Sigmoid colon (tissue), 4 donors: ENCODE measurements around the gene HS3ST4.

Experiments
- POLR2AphosphoS5 ChIP-seq, 4 donors: sonication (generic); formaldehyde crosslinking; IDR thresholded peaks; one replicate each; pipeline ENCODE4 v1.6.1; 2017; ENCODE audit warnings: antibody characterized with exemption in 4 of 4
- TF ChIP-seq, protein P1 (sequence below), 4 experiments: fragments of 450-650 bp in 3 of 4; fragments of 200-600 bp in 1 of 4; IDR thresholded peaks; one replicate each; pipeline ENCODE4 v1.5.1; 2016 to 2019; ENCODE audit warnings: antibody characterized with exemption in 4 of 4, mild to moderate bottlenecking in 3 of 4, moderate library complexity in 2 of 4

DNA sequence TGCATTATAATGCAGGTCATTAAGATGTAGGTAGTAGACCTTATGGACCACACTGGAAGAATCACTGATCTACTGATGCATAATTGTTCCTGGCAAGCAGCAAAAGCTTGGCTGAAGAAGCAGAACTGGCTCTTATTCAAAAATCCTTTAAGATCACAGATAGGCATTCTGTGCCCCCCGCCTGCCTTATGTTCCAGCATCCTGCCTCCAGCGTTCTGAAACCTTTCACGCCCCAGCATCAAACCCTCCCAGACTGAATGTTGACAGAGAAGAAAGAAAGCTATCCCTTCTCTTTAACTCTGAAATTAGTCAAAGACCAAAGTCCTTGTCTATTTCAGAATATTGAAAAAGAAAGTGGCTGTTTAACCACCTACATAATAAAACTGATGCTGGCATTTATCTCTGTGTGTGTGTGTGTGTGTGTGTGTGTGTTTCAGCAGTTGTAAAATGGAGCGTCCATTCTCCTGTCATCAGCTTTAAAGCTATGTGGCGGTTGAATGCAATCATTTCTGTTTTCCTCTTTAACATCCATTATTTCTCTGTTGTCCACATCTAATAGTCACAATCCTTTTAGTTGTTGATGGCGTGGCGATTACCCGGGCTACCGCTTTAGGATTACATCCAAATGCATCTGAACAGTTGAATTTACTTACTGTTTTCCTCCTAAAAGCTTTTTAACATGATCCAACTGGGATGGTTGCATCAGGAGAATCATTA is 350.4 kb downstream of the HS3ST4 start:
- TF ChIP-seq, protein P1, sequence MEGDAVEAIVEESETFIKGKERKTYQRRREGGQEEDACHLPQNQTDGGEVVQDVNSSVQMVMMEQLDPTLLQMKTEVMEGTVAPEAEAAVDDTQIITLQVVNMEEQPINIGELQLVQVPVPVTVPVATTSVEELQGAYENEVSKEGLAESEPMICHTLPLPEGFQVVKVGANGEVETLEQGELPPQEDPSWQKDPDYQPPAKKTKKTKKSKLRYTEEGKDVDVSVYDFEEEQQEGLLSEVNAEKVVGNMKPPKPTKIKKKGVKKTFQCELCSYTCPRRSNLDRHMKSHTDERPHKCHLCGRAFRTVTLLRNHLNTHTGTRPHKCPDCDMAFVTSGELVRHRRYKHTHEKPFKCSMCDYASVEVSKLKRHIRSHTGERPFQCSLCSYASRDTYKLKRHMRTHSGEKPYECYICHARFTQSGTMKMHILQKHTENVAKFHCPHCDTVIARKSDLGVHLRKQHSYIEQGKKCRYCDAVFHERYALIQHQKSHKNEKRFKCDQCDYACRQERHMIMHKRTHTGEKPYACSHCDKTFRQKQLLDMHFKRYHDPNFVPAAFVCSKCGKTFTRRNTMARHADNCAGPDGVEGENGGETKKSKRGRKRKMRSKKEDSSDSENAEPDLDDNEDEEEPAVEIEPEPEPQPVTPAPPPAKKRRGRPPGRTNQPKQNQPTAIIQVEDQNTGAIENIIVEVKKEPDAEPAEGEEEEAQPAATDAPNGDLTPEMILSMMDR (IDR thresholded peaks at IDR 0.05) = no peak
- no peak for TF ChIP-seq POLR2AphosphoS5 (IDR thresholded peaks at IDR 0.05)
